GM12878 (cell line): Measurements from ENCODE around the gene TRDN. TPM values are rescaled to one million over a fixed set of nuclear protein-coding genes. Genes with fewer than 3 reads are reported as not detected.

Source experiments
- ATAC-seq: fragments of 200-7000 bp; cut with Tn5 transposase; 3 replicates; pipeline ENCODE4 v1.9.1; 2020; ENCODE audit warnings: mild to moderate bottlenecking, moderate library complexity
- BruUV-seq: library from RNA; stranded (reverse); fragments of 400-500 nt; replicated peaks from 2 replicates; lab custom pipeline; 2021; lab: Mats Ljungman, UMichigan
- CTCF ChIA-PET: fragments of 300-600 bp; sonication (Branson Sonifier 250); formaldehyde crosslinking; extraction: SDS; loops from one replicate; lab custom pipeline; 2021; ENCODE audit warnings: inconsistent platforms; lab: Yijun Ruan, JAX
- POLR2A ChIA-PET: fragments of 350-600 bp; formaldehyde crosslinking; extraction: SDS; loops from one replicate; lab custom pipeline; 2021; ENCODE audit warnings: inconsistent platforms; lab: Charles Lee
- RAD21 ChIA-PET: fragments of 300-600 bp; sonication (Branson Sonifier 250); formaldehyde crosslinking; loops from one replicate; lab custom pipeline; 2023; ENCODE audit warnings: antibody characterized with exemption; ENCODE audit not compliant: unreplicated experiment; lab: Charles Lee
- SMC1A ChIA-PET: fragments of 300-600 bp; sonication (Branson Sonifier 250); formaldehyde crosslinking; loops from one replicate; lab custom pipeline; 2023; ENCODE audit not compliant: unreplicated experiment, uncharacterized antibody; lab: Charles Lee
- DNase-seq: peaks from one replicate; pipeline ENCODE4 v3.0.0-alpha.2; 2011; ENCODE audit warnings: low read depth, low spot score
- FAIRE-seq: peaks from 3 replicates; lab custom pipeline; 2011; peaks lifted over from hg19 to GRCh38; lab: Jason Lieb, UNC
- H2AFZ ChIP-seq: 2 replicates; pipeline ENCODE4 v1.6.0; 2011; ENCODE audit warnings: low read depth, low read length, control low read depth; ENCODE audit not compliant: control insufficient read depth
- H3K27ac ChIP-seq: 2 replicates; pipeline ENCODE4 v1.5.1; 2011; ENCODE audit warnings: control low read depth; ENCODE audit not compliant: control insufficient read depth, insufficient read depth
- H3K27me3 ChIP-seq, 2 experiments: replicated peaks in 1 of 2; 2 replicates each; pipeline versions ENCODE4 v1.6.0 to v1.6.1; 2011; ENCODE audit warnings: low read length in 1 of 2; ENCODE audit not compliant: control insufficient read depth in 2 of 2, insufficient read depth in 2 of 2
- H3K36me3 ChIP-seq, 2 experiments: 2 replicates each; pipeline ENCODE4 v1.5.1; 2011; ENCODE audit warnings: low read length in 1 of 2; ENCODE audit not compliant: control insufficient read depth in 2 of 2, insufficient read depth in 2 of 2
- H3K4me1 ChIP-seq: 2 replicates; pipeline ENCODE4 v1.6.1; 2011; ENCODE audit warnings: mild to moderate bottlenecking, low read length, moderate library complexity, mixed read lengths; ENCODE audit not compliant: control insufficient read depth, insufficient read depth
- H3K4me2 ChIP-seq: 2 replicates; pipeline ENCODE4 v1.6.0; 2011; ENCODE audit warnings: control low read depth; ENCODE audit not compliant: control insufficient read depth, insufficient read depth
- H3K4me3 ChIP-seq: fragments of 200-600 bp; sonication (generic); 2 replicates; pipeline ENCODE4 v1.5.1; 2016
- H3K79me2 ChIP-seq: 2 replicates; pipeline ENCODE4 v1.6.0; 2011; ENCODE audit warnings: low read length; ENCODE audit not compliant: control insufficient read depth, insufficient read depth
- H3K9ac ChIP-seq: 2 replicates; pipeline ENCODE4 v1.8.0; 2011; ENCODE audit warnings: low read length, control low read depth, mixed read lengths; ENCODE audit not compliant: control insufficient read depth, insufficient read depth
- H3K9me3 ChIP-seq: replicated peaks from 3 replicates; pipeline ENCODE4 v1.5.1; 2011; ENCODE audit warnings: mild to moderate bottlenecking, low read length; ENCODE audit not compliant: control insufficient read depth, insufficient read depth
- H4K20me1 ChIP-seq: 2 replicates; pipeline ENCODE4 v1.6.0; 2011; ENCODE audit not compliant: control insufficient read depth, insufficient read depth
- HDAC6 ChIP-seq: fragments of 200-600 bp; sonication (generic); IDR thresholded peaks from one replicate; pipeline ENCODE4 v1.8.0; 2017; ENCODE audit warnings: antibody characterized with exemption; ENCODE audit not compliant: unreplicated experiment
- HDGF ChIP-seq: fragments of 450-650 bp; IDR thresholded peaks from 2 replicates; pipeline ENCODE4 v1.6.1; 2016; ENCODE audit warnings: antibody characterized with exemption
- IKZF1 ChIP-seq: fragments of 450-650 bp; conservative IDR thresholded peaks from 2 replicates; pipeline ENCODE4 v1.6.1; 2017; ENCODE audit warnings: antibody characterized with exemption, mild to moderate bottlenecking
- IRF4 ChIP-seq: IDR thresholded peaks from 2 replicates; pipeline ENCODE4 v1.6.1; 2011; ENCODE audit warnings: low read depth, low read length
- MAX ChIP-seq: IDR thresholded peaks from 2 replicates; pipeline ENCODE4 v1.6.1; 2012; ENCODE audit warnings: low read depth, low read length, improper control_type of control experiment
- MEF2A ChIP-seq: IDR thresholded peaks from 2 replicates; pipeline ENCODE4 v1.6.1; 2011; ENCODE audit warnings: low read depth, mild to moderate bottlenecking, low read length, moderate library complexity; ENCODE audit not compliant: insufficient read depth
- NBN ChIP-seq: fragments of 450-650 bp; IDR thresholded peaks from 2 replicates; pipeline ENCODE4 v1.6.1; 2016
- NKRF ChIP-seq: fragments of 450-650 bp; conservative IDR thresholded peaks from 2 replicates; pipeline ENCODE4 v1.6.1; 2017; ENCODE audit warnings: mild to moderate bottlenecking, moderate library complexity
- NR2F1 ChIP-seq: fragments of 450-650 bp; conservative IDR thresholded peaks from 2 replicates; pipeline ENCODE4 v1.6.1; 2017; ENCODE audit warnings: mild to moderate bottlenecking
- PML ChIP-seq: IDR thresholded peaks from 2 replicates; pipeline ENCODE4 v1.6.1; 2012; ENCODE audit warnings: low read length, inconsistent platforms
- SRF ChIP-seq, 2 experiments: IDR thresholded peaks; 2 replicates each; pipeline ENCODE4 v1.6.1; 2011; ENCODE audit warnings: low read depth in 2 of 2, low read length in 2 of 2, mild to moderate bottlenecking in 1 of 2, moderate library complexity in 1 of 2
- TCF3 ChIP-seq: IDR thresholded peaks from 2 replicates; pipeline ENCODE4 v1.6.1; 2012; ENCODE audit warnings: low read depth, mild to moderate bottlenecking, low read length, borderline replicate concordance; ENCODE audit not compliant: insufficient read depth
- WGBS: methylation state at CpG from one replicate; pipeline ENCODE4 v1.1.6; 2016; ENCODE audit warnings: low lambda C conversion rate; ENCODE audit not compliant: insufficient replicate concordance, insufficient coverage; ENCODE audit errors: missing lambda C conversion rate; 5-methylcytosine and 5-hydroxymethylcytosine counted together
- in situ Hi-C: fragments of 300-500 bp; cut with MboI; formaldehyde crosslinking; loops from 9 replicates; pipeline ENCODE4 v1.14.3; 2018; ENCODE audit warnings: mixed read lengths
- intact Hi-C: fragments of 100-400 bp; cut with micrococcal nuclease; formaldehyde crosslinking; loops from one replicate; pipeline ENCODE4 v1.14.2; 2022; ENCODE audit not compliant: unreplicated experiment
- polyA plus RNA-seq, 11 experiments: library from polyadenylated mRNA; depleted of rRNA in 4 of 11; unstranded in 6 of 11; stranded (reverse) in 5 of 11; fragments of >200 nt; fragmentation: Nextera tagmentation in 4 of 11; fragmentation: Illumina TruSeq in 1 of 11; extraction: Ambion mirVana in 4 of 11; extraction: Trizol in 1 of 11; gene quantifications; 1 replicate in 1 of 11; 2 replicates in 10 of 11; pipeline versions ENCODE4 v1.2.1 to v1.2.3, GENCODE V29; 2011 to 2016; ENCODE audit warnings: inconsistent platforms in 2 of 11, missing spikeins in 2 of 11, low read depth in 1 of 11
- total RNA-seq, 4 experiments: library from RNA; depleted of rRNA in 3 of 4; stranded (reverse); fragments of >200 nt in 3 of 4; fragmentation: Illumina TruSeq in 1 of 4; extraction: Trizol in 1 of 4; gene quantifications; 2 replicates each; pipeline versions ENCODE4 v1.2.1 to v1.2.3, GENCODE V29; 2013 to 2021
- TF ChIP-seq, protein P1 (sequence below): fragments of 450-650 bp; formaldehyde crosslinking; IDR thresholded peaks from 2 replicates; pipeline ENCODE4 v1.5.0; 2022; ENCODE audit warnings: mild to moderate bottlenecking, missing genetic modification characterization

The TRDN gene
- total and polyA plus RNA-seq, 10 of the 15 experiments (the other 5 are each of a cell fraction or from before 2014, with no cell fraction given), result not detected

DNA sequence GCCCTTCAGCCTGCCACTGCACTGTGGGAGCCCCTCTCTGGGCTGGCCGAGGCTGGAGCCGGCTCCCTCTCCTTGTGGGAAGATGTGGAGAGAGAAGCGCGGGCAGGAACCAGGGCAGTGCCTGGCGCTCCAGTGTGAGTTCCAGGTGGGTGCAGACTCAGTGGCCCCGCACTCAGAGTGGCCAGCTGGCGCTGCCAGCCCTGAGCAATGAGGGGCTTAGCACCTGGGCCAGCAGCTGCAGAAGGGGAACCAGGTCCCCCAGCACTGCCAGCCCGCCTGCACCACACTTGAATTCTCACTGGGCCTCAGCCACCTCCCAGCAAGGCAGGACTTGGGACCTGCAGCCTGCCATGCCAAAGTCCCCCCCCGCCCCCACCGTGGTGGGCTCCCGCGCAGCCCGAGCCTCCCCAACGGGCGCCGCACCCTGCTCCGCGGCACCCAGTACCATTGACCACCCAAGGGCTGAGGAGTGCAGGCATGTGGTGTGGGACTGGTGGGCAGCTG lies 434.8 kb downstream of the TRDN start:
- ChIA-PET RAD21 (no interaction called here), POLR2A (no interaction called here), CTCF (no interaction called here), SMC1A (no interaction called here)
- intact Hi-C loops, result no loop called here
- BruUV-seq, result no TSS peak
- FAIRE-seq (no peak), DNase-seq (no peak), ATAC-seq (no peak)
- in situ Hi-C loops, result no loop called here
- H3K27ac ChIP-seq, result no peak overlapping the region
- TF ChIP-seq IRF4 (no peak), MAX (no peak), HDAC6 (no peak)
- no peak overlapping the region for H2AFZ ChIP-seq
- H3K27me3 ChIP-seq, result no peaks in the 10 kb centered on the region
- no peaks in the 10 kb centered on the region for H3K4me1 ChIP-seq
- H3K4me3 ChIP-seq, result no peak overlapping the region
- H3K4me2 ChIP-seq, result no peak overlapping the region
- H4K20me1 ChIP-seq, result no peaks in the 10 kb centered on the region
- H3K36me3 ChIP-seq, result no peaks in the 10 kb centered on the region
- H3K9me3 ChIP-seq, result no peaks in the 10 kb centered on the region; the same call in 2 of the 3 replicates
- H3K79me2 ChIP-seq, result no peaks in the 10 kb centered on the region
- no peak overlapping the region for H3K9ac ChIP-seq
- 46% methylated on average over 17 of the region's 18 CpGs for WGBS

GRCh38 chr6:123193298-123193697 lies 443.5 kb downstream of the TRDN start:
- ATAC-seq (no peak), DNase-seq (no peak), FAIRE-seq (no peak)
- Histone ChIP-seq H3K36me3 (no peaks in the 10 kb centered on the region), H3K4me2 (no peak overlapping the region), H3K4me3 (no peak overlapping the region), H3K27me3 (no peaks in the 10 kb centered on the region), H3K4me1 (no peaks in the 10 kb centered on the region), H2AFZ (no peak overlapping the region), H3K9ac (no peak overlapping the region), H3K27ac (no peak overlapping the region), H4K20me1 (no peaks in the 10 kb centered on the region), H3K79me2 (no peaks in the 10 kb centered on the region), H3K9me3 (no peaks in the 10 kb centered on the region)
- ChIA-PET SMC1A (no interaction called here), POLR2A (no interaction called here), CTCF (no interaction called here), RAD21 (no interaction called here)
- in situ Hi-C loops, result no loop called here
- intact Hi-C loops, result no loop called here
- TF ChIP-seq SRF (IDR thresholded peaks at IDR 0.05; ENCODE audit: low read depth in 2 of 2, low read length in 2 of 2), result no peak
- TF ChIP-seq IKZF1, result no peak
- TF ChIP-seq MEF2A, result no peak
- no peak for TF ChIP-seq NR2F1
- TF ChIP-seq HDGF, result no peak
- TF ChIP-seq MAX, result no peak
- TF ChIP-seq NBN, result no peak
- no peak for TF ChIP-seq PML
- TF ChIP-seq, protein P1, sequence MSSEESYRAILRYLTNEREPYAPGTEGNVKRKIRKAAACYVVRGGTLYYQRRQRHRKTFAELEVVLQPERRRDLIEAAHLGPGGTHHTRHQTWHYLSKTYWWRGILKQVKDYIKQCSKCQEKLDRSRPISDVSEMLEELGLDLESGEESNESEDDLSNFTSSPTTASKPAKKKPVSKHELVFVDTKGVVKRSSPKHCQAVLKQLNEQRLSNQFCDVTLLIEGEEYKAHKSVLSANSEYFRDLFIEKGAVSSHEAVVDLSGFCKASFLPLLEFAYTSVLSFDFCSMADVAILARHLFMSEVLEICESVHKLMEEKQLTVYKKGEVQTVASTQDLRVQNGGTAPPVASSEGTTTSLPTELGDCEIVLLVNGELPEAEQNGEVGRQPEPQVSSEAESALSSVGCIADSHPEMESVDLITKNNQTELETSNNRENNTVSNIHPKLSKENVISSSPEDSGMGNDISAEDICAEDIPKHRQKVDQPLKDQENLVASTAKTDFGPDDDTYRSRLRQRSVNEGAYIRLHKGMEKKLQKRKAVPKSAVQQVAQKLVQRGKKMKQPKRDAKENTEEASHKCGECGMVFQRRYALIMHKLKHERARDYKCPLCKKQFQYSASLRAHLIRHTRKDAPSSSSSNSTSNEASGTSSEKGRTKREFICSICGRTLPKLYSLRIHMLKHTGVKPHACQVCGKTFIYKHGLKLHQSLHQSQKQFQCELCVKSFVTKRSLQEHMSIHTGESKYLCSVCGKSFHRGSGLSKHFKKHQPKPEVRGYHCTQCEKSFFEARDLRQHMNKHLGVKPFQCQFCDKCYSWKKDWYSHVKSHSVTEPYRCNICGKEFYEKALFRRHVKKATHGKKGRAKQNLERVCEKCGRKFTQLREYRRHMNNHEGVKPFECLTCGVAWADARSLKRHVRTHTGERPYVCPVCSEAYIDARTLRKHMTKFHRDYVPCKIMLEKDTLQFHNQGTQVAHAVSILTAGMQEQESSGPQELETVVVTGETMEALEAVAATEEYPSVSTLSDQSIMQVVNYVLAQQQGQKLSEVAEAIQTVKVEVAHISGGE (CRISPR knock-in tag), result no peak
- TF ChIP-seq NKRF, result no peak
- TF ChIP-seq TCF3, result no peak
- BruUV-seq, result no TSS peak
